GM19372 (cell line): Measurements from ENCODE around the gene CARS1.

Experiments
- ATAC-seq: cut with Tn5 transposase; IDR thresholded peaks from one replicate; pipeline ENCODE4 v1.9.1; 2021; ENCODE audit warnings: mild to moderate bottlenecking, low read depth, moderate library complexity; ENCODE audit not compliant: unreplicated experiment

The CARS1 gene

DNA sequence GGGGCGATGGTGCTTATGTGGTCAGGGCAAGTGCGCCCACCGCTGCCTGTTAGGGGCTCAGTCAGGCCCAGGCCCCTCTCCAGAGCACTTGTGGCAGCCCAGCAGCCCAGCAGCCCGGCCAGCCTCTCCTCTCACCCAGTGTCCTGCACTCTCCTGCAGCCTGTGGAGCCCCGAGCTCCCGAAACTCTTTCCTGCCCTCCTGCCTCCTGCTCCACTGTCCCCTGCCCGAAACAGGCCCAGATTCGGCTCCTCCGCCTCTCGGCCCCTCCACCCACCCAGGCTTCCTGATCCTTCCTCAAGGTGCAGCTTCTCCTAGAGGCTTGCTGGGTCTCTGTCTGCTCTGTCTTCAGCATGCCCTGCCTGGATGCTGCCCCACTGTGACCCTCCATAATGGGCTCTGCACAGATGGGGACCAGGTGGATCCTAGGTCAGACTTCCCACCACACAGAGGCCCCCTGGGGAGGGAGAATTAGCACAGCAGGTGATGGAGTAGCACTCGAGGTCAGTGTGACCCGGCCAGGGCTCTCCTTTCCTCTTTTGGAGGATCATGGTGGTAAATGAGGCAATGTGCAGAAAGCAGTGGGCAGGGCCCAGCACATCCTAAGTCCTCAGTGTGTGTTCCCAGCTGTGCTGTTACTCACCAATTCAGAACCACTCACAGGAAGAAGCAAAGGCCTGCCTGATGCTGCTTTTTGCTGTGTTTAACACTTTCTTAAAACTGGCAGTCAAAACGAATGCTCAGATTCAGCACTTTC is 46.5 kb downstream of the CARS1 start:
- no peak for ATAC-seq

DNA sequence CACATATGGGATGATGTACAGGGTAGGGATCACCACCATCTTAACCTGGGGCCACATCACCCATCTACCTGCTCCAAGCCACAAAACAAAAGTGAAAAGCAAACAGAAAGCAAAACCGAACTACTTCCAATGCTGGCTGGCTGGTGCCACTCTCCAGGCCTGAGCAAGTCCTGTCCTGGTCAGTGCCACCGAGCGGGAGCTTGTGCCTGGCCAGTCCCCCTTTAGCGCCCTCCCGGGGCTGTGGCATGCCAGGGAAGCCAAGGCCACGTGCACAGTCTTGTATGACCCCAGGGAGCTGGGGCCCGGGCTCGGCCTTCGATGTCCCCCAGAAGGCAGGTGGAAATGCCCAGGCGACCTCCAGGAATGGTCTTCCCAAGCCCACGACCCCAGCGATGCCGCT is 47.2 kb downstream of the CARS1 start:
- no peak for ATAC-seq

DNA sequence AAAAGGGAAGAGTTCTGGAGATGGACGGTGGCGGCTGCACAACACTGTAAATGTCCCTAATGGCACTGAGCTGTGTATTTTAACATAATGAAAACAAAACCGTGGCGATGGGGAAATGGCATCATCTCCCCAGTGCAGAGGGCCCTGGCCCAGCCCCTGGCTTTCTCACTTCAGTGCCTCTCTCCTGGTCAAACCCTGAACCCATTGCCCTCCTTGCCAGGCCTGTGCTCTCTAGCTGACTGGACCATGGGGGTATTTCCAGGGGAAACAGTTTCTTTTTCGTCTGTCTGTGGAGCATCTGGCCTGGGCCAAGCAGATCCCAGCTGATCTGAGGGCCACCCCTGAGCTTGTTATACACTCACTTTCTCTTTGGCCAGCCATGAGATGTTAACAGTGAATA is 47.7 kb downstream of the CARS1 start:
- no peak for ATAC-seq

DNA sequence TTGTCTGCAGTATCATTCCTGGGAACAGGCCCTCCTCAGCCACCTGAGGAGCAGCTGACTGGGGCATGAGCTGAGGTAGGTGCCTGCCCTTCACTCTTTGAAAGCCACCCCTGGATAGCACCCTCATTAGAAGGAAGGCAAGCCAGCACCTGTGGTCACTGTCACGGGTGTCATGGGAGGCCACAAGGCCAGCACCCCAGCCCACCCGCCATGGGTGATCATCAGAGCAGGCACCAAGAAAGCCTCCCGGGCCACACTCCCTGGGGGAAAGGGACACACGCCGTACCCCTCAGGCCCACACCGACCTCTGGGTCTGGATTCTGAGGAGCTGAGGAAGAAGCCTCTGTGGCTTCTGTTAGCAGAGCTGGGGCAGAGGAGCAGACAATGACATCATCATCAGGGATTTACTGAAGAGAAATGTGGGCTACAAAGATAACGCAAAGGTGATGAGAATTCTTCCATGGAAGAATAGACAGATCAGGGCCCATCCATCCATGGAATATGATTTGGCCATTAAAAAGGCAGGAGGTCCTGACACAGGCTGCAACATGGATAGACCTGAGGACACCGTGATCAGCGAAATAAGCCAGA is 48.4 kb downstream of the CARS1 start:
- ATAC-seq: no peak

DNA sequence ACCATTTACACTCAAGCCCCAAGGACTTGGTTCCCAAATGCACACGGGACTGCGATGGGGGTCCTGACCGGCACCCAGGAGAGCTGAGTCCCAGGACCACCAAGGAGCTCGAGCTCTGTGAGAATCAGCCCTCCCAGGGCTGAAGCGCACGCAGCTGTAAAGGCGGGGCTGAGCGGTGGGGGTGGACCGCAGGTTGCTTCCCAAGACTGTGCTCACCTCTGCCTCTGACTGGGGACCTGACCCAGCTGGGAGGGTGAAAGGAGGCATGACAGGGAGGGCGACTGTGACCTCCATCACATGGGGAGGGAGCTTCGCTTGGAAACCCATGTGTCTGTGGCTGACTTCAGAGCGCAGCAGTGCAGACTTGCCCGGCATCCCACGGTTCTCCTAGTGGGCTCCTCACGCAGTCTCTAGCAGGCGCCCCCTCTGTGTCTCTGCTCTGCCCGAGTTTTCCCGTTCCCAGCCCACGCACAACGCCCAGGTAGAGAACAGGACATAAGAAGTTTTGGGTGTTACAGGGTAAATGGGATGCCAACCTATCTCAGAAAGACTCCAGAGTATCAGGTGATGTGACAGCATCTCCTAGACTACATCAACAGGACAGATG is 49.7 kb downstream of the CARS1 start:
- ATAC-seq: no peak

DNA sequence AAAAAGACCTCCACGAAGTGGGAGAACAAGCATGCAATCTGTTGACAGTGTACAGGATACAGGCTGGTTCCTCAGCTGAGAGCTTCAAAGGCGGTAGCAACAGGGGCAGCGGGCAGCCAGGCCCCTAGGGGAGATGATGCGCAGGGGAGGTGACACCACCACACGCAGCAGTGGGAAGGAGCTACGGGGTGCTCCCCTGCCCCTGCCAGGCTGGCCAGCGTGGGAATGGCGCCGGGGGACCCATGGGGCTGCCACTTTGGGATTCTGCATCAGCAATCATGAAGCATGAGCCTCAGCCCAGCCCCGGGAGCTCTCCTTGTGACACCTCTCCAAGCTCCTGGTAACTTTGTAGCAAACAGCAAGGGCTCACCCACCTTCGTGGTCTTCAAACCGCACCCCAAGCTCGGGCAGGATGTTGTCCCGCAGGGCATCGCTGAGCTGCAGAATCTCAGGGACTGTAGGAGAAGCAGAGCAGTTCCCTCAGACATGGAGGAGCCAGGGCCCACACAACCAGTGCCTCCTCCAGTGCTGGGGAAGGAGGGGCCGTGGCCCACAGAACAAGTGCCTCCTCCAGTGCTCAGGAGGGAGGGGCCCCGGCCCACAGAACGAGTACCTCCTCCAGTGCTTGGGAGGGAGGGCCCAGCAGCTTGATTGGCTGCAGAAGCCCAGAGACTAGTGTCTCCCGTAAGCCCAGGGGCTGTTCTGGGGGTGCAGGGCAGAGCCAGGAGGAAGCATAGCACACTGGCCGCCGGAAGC is 50.5 kb downstream of the CARS1 start:
- no peak for ATAC-seq

DNA sequence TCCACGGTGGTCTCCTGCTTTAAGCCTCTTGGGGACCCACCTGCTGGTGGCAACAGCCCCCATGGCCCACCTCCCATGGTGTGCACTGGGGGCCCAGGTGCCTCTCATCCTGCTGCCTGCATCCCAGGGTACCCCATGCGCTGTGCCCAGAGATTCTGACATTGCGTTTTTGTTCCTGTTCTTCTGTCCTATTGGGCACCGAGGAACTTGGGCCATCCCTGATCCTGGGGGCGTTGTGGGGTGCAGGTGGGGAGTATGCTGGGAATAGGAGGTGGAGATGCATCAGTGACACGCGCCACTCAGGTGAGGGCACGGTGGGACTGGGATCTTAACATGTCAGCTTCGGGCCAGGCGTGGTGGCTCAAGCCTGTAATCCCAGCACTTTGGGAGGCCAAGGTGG is 52.7 kb downstream of the CARS1 start:
- no peak for ATAC-seq

DNA sequence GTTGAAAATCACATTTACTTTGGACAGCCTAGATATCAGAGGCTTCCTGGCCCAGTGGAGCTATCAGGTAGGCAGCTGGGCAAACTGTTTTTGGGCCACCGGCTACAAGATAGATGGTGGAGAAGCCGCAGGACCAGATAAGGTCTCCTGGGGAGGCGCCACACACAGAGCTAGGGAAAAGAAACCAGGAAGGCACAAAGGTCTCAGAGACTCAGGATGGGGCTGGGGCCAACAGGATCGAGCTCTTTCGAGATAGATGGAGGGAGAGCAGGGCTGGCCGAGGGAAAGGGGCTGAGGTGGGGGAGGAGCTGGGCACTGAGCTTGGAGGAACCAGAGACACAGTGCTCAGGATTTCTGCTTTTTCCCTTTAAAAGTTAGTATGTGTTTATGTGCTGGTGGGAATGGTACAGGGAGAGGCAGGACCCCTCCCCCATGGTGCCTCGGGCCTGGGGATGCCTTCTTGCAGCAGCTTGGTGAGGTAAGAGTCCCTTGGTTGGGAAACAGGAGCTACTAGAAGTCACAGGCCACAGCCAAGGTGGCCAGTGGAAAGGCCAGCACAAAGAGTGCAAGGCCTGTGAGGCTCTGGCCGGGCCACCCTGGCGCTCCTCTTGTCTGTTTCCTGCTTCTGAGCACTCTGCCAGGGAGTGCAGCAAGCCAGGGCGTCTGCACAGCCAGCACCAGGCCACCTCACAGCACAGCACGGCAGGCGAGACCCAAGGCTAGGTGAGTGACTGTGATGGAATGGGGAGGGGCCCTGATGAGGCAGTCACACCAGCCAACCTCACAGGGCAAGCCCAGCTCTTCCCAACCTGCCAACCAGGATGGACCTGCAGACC is 53.6 kb downstream of the CARS1 start:
- no peak for ATAC-seq

DNA sequence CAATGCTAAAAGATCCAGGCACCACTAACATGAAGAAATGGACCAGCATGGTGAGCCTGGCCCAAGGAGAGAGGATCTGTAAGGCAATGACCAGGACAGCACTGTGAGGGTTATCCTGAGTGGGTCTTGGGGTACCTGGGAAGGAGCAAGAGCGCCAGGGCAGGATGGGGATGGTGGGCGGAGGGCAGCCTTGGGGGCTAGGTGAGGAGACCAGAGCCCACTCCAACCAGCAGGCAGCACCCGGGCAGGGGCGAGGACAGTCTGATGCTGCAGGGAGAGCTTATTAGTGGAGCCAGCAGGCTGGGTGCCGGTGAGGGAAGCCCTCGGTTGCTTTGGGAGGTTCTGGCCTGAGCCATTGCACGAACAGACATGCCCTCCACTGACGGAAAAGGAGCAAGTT is 54.4 kb downstream of the CARS1 start:
- no peak for ATAC-seq

DNA sequence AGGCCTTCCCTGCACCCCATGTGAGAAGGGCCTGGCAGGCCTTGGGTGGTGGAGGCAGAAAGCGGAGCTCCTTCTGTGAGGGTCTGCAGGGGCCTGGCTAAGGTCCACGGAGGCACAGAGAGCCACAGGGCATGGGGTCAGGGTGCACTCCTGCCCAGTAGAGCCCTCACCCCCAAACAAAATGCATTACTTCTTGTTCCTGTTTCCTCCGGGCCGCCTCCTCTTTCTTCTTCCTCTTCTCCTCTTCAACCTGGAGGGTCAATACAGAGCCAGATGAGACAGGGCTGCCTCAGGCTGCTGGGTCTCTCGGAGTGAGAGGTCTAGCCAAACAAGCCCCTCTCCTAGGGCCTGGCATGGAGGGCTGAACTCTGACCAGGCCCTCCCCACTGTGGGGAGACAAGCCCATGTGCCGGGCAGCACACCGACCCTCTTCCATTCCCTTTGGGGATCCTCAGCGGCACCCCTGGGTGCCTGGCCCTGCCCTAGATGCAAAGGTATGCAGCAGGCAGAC is 54.8 kb downstream of the CARS1 start:
- no peak for ATAC-seq

DNA sequence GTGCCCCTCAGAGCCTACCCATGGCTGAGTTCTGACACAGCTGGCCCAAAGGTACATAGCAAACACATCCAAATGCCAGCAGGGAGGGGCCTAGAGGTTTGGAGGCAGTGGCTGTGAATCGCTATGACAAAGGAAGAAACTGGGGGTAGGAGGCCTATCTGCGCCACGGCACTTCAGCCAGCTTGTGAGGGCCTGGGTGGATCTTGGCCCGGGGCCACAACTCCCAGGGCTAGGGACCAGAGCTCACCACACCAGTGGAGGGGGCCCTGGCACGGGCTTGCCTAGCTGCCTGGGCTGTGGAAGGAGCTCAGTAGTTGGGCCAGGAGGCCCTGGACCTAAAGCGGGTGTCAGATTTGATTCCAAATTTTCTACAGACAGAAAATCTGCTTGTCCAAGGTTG is 55.7 kb downstream of the CARS1 start:
- ATAC-seq: no peak

DNA sequence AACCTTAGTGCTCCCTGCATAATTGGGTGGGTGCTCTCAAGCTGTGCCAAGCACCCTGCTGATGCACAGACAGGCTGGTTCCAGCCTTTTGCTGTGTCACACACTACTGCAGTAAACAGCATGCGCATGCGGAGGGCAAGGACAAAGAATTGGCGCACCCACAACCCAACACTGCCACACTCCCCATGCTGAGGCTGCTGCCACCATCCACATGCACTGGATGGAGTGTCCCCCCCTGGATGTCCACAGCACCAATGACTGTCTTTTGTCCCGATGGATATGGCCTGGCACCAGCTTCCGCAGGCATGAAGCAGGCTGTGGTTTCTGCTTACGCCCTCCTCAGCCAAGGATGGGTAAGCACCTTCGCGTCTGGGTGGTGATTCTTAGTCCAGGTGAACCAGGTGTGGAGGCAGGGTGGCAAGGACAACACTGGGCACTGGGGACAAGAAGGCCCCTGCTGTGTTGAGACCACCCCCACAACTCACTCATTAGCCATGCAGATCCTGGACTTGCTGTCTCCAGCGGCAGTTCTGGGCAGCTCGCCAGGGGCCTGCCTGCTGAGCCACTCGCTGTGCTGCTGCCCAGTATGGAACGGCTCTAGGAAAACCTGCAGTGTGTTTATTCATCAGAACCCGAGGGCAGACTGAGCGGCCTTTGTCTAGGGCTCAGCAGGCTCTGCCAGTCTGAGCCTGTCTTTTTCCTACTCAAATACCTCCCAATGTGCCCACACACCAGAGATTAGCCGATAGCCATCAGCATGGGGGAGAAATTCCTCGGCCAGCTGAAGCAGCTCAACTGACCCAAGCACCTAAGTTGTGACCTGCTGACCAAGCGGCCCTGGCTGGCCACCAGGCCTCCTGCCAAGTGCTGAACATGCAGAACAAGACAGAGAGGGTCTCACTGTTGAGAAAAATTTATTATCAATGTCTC is 56.9 kb downstream of the CARS1 start:
- no peak for ATAC-seq

DNA sequence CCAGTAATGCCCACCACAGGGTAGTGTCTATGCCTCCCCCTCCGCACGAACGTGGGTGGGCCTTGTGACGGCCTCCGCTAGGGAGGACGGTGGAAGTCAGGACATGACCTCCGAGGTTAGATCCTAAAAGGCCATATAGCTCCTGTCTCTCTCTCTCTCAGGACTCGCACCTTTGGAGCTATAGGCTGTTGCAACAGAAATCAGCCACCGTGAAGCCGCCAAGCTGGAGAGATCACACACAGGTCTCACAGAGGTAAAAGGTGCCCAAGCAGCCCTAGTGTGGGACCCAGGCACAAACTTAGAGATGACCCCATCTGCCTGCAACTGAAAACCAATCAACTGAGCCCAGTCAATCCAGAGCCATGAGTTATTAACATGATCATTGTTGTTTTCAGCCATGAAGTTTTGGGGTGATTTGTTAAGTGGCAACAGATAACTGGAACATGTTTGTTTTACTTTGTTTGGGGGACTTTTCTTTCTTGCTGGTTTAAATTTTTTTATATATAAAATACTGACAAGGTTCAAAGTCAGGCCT is 57.7 kb downstream of the CARS1 start:
- ATAC-seq: no peak

DNA sequence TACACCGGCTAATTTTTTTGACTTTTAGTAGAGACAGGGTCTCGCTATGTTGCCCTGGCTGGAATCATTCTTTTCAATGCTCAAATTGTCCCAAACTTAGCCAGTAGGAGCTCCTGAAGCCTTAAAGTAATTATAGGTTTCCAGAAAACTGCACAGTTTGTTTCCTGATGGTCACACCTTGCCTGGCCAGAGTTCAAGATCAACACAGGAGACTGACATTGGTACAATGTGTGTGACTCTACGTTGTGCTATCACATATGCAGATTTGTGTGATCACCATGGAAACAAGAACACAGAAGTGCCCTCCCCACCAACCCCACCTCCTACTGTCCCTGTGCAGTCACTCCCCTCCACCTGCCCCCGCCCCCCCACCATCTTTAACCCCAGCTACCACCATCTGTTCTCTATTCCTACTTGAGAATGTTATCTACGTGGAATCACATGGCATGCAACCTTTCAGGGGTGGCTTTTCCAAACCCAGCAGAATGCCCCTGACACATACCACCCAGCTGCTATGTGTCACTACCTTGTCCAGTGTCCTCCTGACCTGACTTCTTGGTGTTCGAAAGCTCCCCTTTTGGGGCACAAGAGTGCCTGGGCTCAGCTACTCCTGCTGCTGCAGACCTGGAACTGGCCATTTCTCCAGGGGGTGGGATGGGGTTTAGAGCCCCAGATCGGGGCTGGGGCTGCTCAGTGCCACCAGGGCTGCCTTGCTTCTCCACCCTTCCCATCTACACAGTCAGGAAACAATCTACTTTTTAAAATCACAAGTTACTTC is 59.0 kb downstream of the CARS1 start:
- ATAC-seq: no peak

DNA sequence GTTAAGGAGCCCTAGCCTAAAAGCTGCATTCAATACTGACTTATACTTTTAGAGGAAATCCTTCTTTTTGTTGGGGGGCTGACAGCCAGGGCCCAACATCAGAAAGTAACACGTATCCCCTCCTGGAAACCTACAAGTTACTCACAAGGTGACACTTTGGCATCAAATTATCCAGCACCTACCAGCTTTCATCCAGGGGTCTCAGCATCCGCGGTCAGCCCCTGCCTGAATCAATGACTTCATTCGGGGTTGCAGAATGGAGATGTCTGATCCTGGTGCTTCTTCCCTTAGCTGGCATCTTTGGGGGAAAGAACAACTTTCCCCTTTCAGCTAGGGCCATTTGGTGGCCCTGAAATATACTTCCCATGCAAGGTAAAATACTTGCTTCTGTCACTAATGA is 59.8 kb downstream of the CARS1 start:
- no peak for ATAC-seq

DNA sequence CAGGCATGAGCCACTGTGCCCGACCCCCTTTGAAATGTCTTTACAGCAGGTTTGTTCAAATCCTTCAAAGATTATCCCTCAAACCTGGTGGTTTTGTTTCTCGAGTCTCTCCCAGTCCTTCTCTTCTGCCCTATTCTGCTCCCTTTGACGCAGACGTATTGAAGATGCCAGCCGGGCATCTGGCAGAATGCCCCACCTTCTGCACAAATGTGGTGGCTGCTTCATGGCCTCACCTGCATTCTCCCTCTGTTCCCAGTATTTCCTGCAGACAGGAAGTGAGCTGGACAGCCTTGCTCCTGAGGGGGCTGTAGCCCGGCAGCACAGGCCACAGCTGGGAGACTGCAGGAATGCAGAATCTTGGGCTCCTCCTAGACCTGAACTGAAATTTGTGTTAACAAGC is 60.2 kb downstream of the CARS1 start:
- ATAC-seq: no peak

DNA sequence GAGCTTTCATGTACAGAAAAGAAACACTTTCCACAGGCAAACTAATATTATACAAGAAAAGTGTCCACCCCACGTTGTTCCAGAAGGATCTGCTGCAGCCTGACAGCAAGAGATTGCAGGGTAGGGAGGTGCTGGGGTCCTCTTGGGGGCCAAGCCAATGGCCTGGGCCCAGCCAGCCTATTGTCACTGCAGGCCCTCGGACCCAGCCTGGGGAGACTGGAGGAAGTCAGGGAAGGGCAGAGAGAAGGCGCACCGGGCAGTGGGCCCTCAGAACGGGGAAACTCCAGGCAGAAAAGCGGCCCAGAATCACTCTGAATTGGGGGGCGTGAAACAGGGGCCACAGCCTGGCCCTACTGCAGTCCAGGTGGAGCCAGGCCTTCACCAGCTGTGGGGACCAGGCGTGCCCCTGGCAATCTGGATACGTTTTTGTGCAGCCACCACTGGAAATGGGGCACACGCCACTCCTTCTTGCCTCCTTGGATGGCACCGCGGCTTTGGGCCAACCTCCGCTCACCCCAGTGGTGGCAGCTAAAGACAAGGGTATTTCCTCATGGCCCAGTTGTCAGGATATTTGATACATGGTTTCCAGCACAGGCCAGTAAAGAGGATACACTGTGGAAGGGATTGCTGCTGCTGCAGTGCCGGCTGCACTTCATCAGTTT is 61.2 kb downstream of the CARS1 start:
- no peak for ATAC-seq
